Stimulated activated naive CD8-positive, alpha-beta T cell treated with anti-CD3 and anti-CD28 coated beads, Interleukin-15, Interleukin-2, amounts not matched to agents 100 ng/mL and 50 ng/mL, for 24 hours (primary cell): Measurements from ENCODE around the gene COTL1.

Experiments used
- H3K27ac Mint-ChIP-seq: one replicate; pipeline ENCODE4 v1.8.0; 2021; ENCODE audit warnings: mild to moderate bottlenecking, mixed read lengths
- H3K27me3 Mint-ChIP-seq: one replicate; pipeline ENCODE4 v1.8.0; 2021; ENCODE audit warnings: mixed read lengths
- H3K36me3 Mint-ChIP-seq: one replicate; pipeline ENCODE4 v1.8.0; 2021; ENCODE audit warnings: low read depth, mixed read lengths
- H3K4me1 Mint-ChIP-seq: one replicate; pipeline ENCODE4 v1.8.0; 2021; ENCODE audit warnings: low read depth, mixed read lengths
- H3K4me3 Mint-ChIP-seq: one replicate; pipeline ENCODE4 v1.8.0; 2021; ENCODE audit warnings: mild to moderate bottlenecking, mixed read lengths
- H3K9me3 Mint-ChIP-seq: one replicate; pipeline ENCODE4 v1.8.0; 2021; ENCODE audit warnings: mixed read lengths

COTL1 gene

DNA sequence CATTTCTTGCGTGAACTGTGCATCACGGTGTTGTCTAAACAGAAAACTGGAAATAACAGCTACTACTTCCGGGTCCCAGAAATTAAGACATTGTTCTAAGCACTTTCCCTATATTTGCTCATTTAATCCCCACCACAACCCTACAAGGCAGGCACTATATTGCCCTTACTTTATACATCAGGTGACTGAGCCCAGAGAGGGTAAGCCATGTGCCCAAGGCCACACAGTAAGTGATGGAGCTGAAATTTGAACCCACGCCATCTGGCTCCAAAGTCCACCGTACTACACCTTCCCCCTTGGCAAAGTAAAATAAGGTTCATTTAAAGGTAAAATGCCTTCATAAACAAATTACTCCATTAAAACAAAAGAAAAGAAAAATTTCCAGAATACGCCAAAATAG lies 33.2 kb downstream of the COTL1 start:
- peaks cover 60% of the 10 kb centered on the region for H3K36me3 Mint-ChIP-seq
- no peaks in the 10 kb centered on the region for H3K27me3 Mint-ChIP-seq
- H3K27ac Mint-ChIP-seq: peak overlapping the region; percentile 54
- H3K4me1 Mint-ChIP-seq: peaks cover 10% of the 10 kb centered on the region
- no peak overlapping the region for H3K4me3 Mint-ChIP-seq
- no peaks in the 10 kb centered on the region for H3K9me3 Mint-ChIP-seq

- peaks cover 14% of the 10 kb centered on the region for H3K4me1 Mint-ChIP-seq
- no peaks in the 10 kb centered on the region for H3K9me3 Mint-ChIP-seq
- no peaks in the 10 kb centered on the region for H3K27me3 Mint-ChIP-seq
- no peak overlapping the region for H3K4me3 Mint-ChIP-seq
- H3K27ac Mint-ChIP-seq: no peak overlapping the region
- peaks cover 57% of the 10 kb centered on the region for H3K36me3 Mint-ChIP-seq
Measured at GRCh38 chr16:84583995-84584394, 33.9 kb downstream of the COTL1 start.

GRCh38 chr16:84582958-84583516 lies 34.8 kb downstream of the COTL1 start:
- H3K27me3 Mint-ChIP-seq: no peaks in the 10 kb centered on the region
- peaks cover 24% of the 10 kb centered on the region for H3K4me1 Mint-ChIP-seq
- H3K27ac Mint-ChIP-seq: peak overlapping the region; percentile 47
- H3K36me3 Mint-ChIP-seq: peaks cover 61% of the 10 kb centered on the region
- no peaks in the 10 kb centered on the region for H3K9me3 Mint-ChIP-seq
- H3K4me3 Mint-ChIP-seq: no peak overlapping the region

DNA sequence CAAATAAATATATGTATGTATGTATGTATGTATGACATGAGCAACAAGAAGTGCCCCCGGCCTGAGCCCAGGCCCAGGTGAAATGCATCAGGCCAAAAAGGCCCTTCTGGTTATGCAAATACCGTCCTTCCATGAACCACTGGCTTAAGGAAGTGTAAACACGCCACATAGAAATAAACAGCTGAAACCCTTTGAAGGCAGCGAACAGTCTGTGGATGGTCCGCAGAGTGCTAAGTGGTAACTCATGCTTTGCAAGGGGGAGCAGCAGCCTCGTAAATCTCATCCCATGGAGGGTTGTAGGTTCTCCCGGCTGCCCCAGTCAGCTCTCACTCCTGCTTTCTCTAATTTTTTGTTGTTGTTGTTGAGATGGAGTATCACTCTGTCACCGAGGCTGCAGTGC lies 36.7 kb downstream of the COTL1 start:
- no peaks in the 10 kb centered on the region for H3K9me3 Mint-ChIP-seq
- H3K36me3 Mint-ChIP-seq: peaks cover 50% of the 10 kb centered on the region
- peaks cover 36% of the 10 kb centered on the region for H3K4me1 Mint-ChIP-seq
- no peaks in the 10 kb centered on the region for H3K27me3 Mint-ChIP-seq
- H3K4me3 Mint-ChIP-seq: no peak overlapping the region
- no peak overlapping the region for H3K27ac Mint-ChIP-seq

DNA sequence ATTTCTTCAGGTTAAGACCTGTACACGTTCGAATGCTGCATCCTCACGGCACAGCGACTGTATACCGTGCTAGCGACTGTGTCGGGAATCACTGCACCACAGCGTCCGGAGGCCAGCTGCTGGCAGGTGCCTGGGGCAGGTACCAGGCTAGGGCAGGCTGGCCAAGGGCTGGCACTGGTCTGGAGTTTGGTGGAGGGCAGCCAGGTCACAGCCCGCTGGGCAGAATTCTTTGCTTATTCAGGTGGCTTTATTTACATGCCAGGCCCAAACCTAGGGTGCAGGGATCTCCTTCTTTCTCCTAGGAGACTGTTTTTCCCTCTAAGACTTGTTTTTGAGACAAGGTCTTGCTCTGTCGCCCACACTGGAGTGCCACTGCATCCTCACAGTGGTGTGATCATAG lies 37.9 kb downstream of the COTL1 start:
- no peaks in the 10 kb centered on the region for H3K27me3 Mint-ChIP-seq
- H3K4me1 Mint-ChIP-seq: peaks cover 31% of the 10 kb centered on the region

DNA sequence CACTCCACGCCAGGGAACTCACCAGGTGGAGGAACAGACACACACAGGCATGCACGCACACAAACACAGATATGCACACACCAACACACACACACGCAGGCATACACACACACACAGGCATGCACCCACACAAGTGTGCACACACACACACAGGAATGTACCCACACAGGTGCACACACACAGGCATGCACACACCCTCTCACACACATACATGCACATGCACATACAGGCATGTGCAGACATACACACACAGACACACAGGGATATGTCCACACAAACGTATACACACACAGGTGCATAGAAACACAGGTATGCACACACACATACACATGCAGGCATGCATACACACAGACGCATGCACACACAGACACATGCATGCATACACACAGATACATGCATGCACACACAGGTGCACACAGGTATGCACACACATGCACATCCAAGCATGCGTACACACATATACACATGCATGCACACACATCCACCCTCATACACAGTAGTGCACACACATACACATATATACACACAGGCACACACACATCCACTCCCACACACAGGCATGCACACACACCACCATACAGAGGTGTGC lies 39.2 kb downstream of the COTL1 start:
- peak overlapping the region; percentile 52 for H3K27ac Mint-ChIP-seq
- H3K27me3 Mint-ChIP-seq: no peaks in the 10 kb centered on the region
- peaks cover 27% of the 10 kb centered on the region for H3K4me1 Mint-ChIP-seq
- H3K9me3 Mint-ChIP-seq: no peaks in the 10 kb centered on the region
- H3K4me3 Mint-ChIP-seq: no peak overlapping the region
- H3K36me3 Mint-ChIP-seq: peaks cover 37% of the 10 kb centered on the region

More for the DNA sequence above, 37.9 kb downstream of the COTL1 start:
- Mint-ChIP-seq H3K4me3 (no peak overlapping the region), H3K27ac (no peak overlapping the region), H3K36me3 (peaks cover 40% of the 10 kb centered on the region), H3K9me3 (no peaks in the 10 kb centered on the region)

- H3K4me1 Mint-ChIP-seq: peaks cover 33% of the 10 kb centered on the region
- H3K36me3 Mint-ChIP-seq: peaks cover 42% of the 10 kb centered on the region
- H3K27ac Mint-ChIP-seq: no peak overlapping the region
- no peaks in the 10 kb centered on the region for H3K27me3 Mint-ChIP-seq
- no peaks in the 10 kb centered on the region for H3K9me3 Mint-ChIP-seq
- no peak overlapping the region for H3K4me3 Mint-ChIP-seq
Measured at GRCh38 chr16:84577034-84577803, 40.7 kb downstream of the COTL1 start.

GRCh38 chr16:84575914-84576313 lies 42.0 kb downstream of the COTL1 start:
- H3K9me3 Mint-ChIP-seq: no peaks in the 10 kb centered on the region
- H3K4me3 Mint-ChIP-seq: no peak overlapping the region
- peaks cover 36% of the 10 kb centered on the region for H3K4me1 Mint-ChIP-seq
- H3K27ac Mint-ChIP-seq: peak overlapping the region; percentile 16
- no peaks in the 10 kb centered on the region for H3K27me3 Mint-ChIP-seq
- H3K36me3 Mint-ChIP-seq: peaks cover 53% of the 10 kb centered on the region

- Mint-ChIP-seq H3K4me3 (no peak overlapping the region), H3K27me3 (no peaks in the 10 kb centered on the region), H3K4me1 (peaks cover 46% of the 10 kb centered on the region), H3K9me3 (no peaks in the 10 kb centered on the region), H3K27ac (peak overlapping the region; percentile 61), H3K36me3 (peaks cover 61% of the 10 kb centered on the region)
Measured at GRCh38 chr16:84574191-84574590, 43.7 kb downstream of the COTL1 start.

GRCh38 chr16:84572096-84572495 lies 45.8 kb downstream of the COTL1 start:
- peaks cover 40% of the 10 kb centered on the region for H3K4me1 Mint-ChIP-seq

DNA sequence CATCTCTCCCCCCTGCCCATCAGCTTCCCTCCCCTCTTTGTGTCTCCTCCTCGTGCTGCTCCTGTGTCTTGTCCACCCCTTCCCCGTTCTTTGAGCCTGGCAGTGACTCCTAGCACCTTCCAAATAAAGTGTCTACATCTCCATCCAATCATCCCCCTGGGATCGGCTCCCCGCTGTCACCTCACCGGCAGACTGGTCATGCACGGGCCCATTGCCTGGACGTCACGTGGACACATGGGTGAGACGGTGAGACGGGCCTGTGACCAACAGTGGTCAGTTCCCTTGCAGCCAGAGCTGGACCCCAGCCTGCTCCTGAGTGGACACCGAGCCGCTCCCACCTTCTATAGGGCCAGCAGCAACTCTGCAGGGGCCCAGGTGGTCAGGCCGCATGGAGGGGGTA lies 46.4 kb downstream of the COTL1 start:
- no peaks in the 10 kb centered on the region for H3K9me3 Mint-ChIP-seq
- no peaks in the 10 kb centered on the region for H3K27me3 Mint-ChIP-seq
- no peak overlapping the region for H3K4me3 Mint-ChIP-seq
- peaks cover 74% of the 10 kb centered on the region for H3K36me3 Mint-ChIP-seq
- peaks cover 35% of the 10 kb centered on the region for H3K4me1 Mint-ChIP-seq
- no peak overlapping the region for H3K27ac Mint-ChIP-seq

More at GRCh38 chr16:84572096-84572495, 45.8 kb downstream of the COTL1 start:
- H3K4me3 Mint-ChIP-seq: no peak overlapping the region
- H3K27me3 Mint-ChIP-seq: no peaks in the 10 kb centered on the region
- peaks cover 68% of the 10 kb centered on the region for H3K36me3 Mint-ChIP-seq
- H3K27ac Mint-ChIP-seq: no peak overlapping the region
- no peaks in the 10 kb centered on the region for H3K9me3 Mint-ChIP-seq

DNA sequence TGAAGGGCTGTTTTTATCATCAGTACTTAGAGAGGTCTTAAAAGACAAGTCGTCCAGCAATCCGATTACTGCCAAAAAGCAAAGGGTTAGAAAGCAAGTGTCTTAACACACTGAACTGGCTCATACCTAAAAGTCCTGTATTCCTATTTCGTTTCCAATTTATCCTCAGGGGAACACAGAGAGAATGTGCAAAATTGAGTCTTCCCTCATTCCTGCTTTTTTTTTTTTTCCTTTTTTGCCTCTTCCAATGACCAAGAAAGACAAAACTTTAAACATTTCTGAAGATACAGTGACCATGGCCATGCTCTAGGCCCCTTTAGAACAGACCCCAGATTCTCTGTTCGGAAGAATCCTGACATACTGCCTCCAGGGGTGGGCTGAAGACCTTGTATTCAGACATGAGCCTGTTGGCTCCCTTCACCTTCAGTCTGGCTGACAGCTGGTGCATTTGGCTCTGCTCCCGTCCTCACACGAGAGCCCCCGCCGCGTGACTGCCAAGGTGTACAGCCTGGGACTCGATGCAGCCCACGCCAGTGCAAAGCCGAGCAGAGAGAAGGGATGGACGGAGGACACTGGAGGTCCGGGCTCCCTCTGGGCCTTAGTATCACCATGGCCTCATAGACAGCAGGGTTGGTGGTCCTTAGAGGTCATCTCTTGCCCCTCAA lies 47.0 kb downstream of the COTL1 start:
- no peak overlapping the region for H3K4me3 Mint-ChIP-seq
- no peaks in the 10 kb centered on the region for H3K9me3 Mint-ChIP-seq
- H3K36me3 Mint-ChIP-seq: peaks cover 80% of the 10 kb centered on the region
- H3K27ac Mint-ChIP-seq: peak overlapping the region; percentile 10
- peaks cover 35% of the 10 kb centered on the region for H3K4me1 Mint-ChIP-seq
- H3K27me3 Mint-ChIP-seq: no peaks in the 10 kb centered on the region

DNA sequence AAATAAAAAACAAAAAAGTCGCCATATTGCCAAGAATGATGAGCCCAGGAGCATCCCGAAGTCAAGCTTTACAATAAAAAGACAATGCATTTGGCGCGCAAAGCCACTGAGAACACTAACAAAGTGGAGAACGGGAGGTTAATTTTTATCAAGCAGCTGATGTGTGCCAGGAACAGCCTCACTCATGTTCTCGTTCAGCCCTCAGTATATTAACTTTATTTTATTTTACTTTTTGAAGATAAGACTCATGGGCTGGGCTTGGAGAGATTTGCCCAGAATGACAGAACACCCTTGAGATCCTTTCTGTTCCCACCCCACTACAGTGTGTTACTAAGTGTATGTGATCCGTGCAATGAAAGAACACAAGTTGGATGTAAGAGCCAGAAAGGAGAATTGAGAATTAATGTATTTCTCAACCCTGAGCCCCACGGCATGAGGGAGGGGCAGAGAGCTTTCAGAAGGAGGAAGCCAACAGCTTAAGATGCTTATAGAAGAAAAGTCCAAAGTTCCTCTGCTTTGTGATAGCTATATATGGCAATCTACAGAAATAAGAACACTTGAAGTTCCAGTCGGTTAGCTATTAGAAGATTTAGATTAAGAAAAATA lies 48.4 kb downstream of the COTL1 start:
- peaks cover 35% of the 10 kb centered on the region for H3K4me1 Mint-ChIP-seq
- H3K27ac Mint-ChIP-seq: no peak overlapping the region
- H3K36me3 Mint-ChIP-seq: peaks cover 87% of the 10 kb centered on the region
- H3K4me3 Mint-ChIP-seq: no peak overlapping the region
- H3K9me3 Mint-ChIP-seq: no peaks in the 10 kb centered on the region
- no peaks in the 10 kb centered on the region for H3K27me3 Mint-ChIP-seq

DNA sequence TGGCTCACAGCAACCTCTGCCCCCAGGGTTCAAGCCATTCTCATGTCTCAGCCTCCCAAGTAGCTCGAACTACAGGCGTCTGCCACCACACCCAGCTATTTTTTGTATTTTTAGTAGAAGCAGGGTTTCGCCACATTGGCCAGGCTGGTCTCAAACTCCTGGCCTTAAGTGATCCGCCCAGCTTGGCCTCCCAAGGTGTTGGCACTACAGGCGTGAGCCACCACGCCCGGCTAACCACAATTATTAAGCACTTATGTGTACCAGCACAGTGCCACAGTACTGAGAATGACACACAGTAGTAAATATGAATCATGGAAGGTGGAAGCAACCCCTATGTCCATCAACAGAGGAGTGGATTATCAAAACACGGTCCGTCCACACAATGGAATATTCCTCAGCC lies 49.8 kb downstream of the COTL1 start:
- H3K36me3 Mint-ChIP-seq: peaks cover 84% of the 10 kb centered on the region

More for the DNA sequence above, 49.8 kb downstream of the COTL1 start:
- Mint-ChIP-seq H3K27me3 (no peaks in the 10 kb centered on the region), H3K4me3 (no peak overlapping the region), H3K4me1 (peaks cover 35% of the 10 kb centered on the region), H3K9me3 (no peaks in the 10 kb centered on the region), H3K27ac (peak overlapping the region; percentile 48)
